K562 (cell line): Measurements from ENCODE around the gene GFOD1. TPM values are rescaled to one million over a fixed set of nuclear protein-coding genes. Genes with fewer than 3 reads are reported as not detected.

Source experiments
- ATAC-seq: fragments of 200-7000 bp; cut with Tn5 transposase; 3 replicates; pipeline ENCODE4 v1.9.1; 2020; ENCODE audit warnings: moderate library complexity
- BruUV-seq: library from RNA; stranded (reverse); fragments of 400-500 nt; replicated peaks from 2 replicates; lab custom pipeline; 2021; lab: Mats Ljungman, UMichigan
- CTCF ChIA-PET: fragments of 300-600 bp; formaldehyde crosslinking; extraction: SDS; loops from one replicate; lab custom pipeline; 2021; ENCODE audit warnings: low intra/inter-chr PET ratio; lab: Yijun Ruan, JAX
- POLR2A ChIA-PET: fragments of 300-600, 350-650 bp; sonication (Branson Sonifier 250); formaldehyde crosslinking; extraction: SDS; loops from one replicate; lab custom pipeline; 2021; ENCODE audit warnings: antibody characterized with exemption, inconsistent platforms; lab: Yijun Ruan, JAX
- DNase-seq, 4 experiments: peaks; one replicate each; pipeline versions ENCODE4 v3.0.0 to v3.0.0-alpha.2; 2011 to 2018; ENCODE audit warnings: low spot score in 3 of 4, mixed read lengths in 3 of 4; ENCODE audit errors: extremely low read depth in 1 of 4
- FAIRE-seq: peaks from 2 replicates; lab custom pipeline; 2011; peaks lifted over from hg19 to GRCh38; lab: Jason Lieb, UNC
- H2AFZ ChIP-seq: 2 replicates; pipeline ENCODE4 v1.6.0; 2011; ENCODE audit warnings: low read depth, low read length, control low read depth, inconsistent platforms
- H3K27ac ChIP-seq: fragments of 200-600 bp; 3 replicates; pipeline ENCODE4 v1.8.0; 2011; ENCODE audit warnings: low read depth, mild to moderate bottlenecking, control low read depth, inconsistent platforms, low read length, moderate library complexity, mixed read lengths; ENCODE audit errors: extremely low read depth
- H3K27me3 ChIP-seq, 2 experiments: fragments of 300-600 bp in 1 of 2; 2 replicates in 1 of 2; 3 replicates in 1 of 2; pipeline versions ENCODE4 v1.6.0 to v1.8.0; 2011; ENCODE audit warnings: inconsistent platforms in 2 of 2, low read length in 2 of 2, mild to moderate bottlenecking in 1 of 2, mixed read lengths in 1 of 2, moderate library complexity in 1 of 2; ENCODE audit not compliant: control insufficient read depth in 2 of 2, insufficient read depth in 2 of 2
- H3K36me3 ChIP-seq: fragments of 300-600 bp; 3 replicates; pipeline ENCODE4 v1.8.0; 2011; ENCODE audit warnings: mild to moderate bottlenecking, low read length, inconsistent platforms; ENCODE audit not compliant: control insufficient read depth, insufficient read depth
- H3K4me1 ChIP-seq, 2 experiments: fragments of 200-600 bp in 1 of 2; replicated peaks in 1 of 2; 2 replicates in 1 of 2; 3 replicates in 1 of 2; pipeline versions ENCODE4 v1.5.1 to v1.8.0; 2011; ENCODE audit warnings: inconsistent platforms in 2 of 2, low read length in 2 of 2, mild to moderate bottlenecking in 1 of 2, mixed read lengths in 1 of 2, moderate library complexity in 1 of 2; ENCODE audit not compliant: control insufficient read depth in 2 of 2, insufficient read depth in 2 of 2
- H3K4me2 ChIP-seq: 2 replicates; pipeline ENCODE4 v1.6.1; 2011; ENCODE audit warnings: low read length, control low read depth, inconsistent platforms, mixed read lengths; ENCODE audit not compliant: insufficient read depth
- H3K4me3 ChIP-seq: fragments of 200-600 bp; sonication (generic), shearing (Covaris generic); 2 replicates; pipeline ENCODE4 v1.5.1; 2016; ENCODE audit warnings: control low read depth, inconsistent platforms
- H3K79me2 ChIP-seq: fragments of 200-600 bp; 3 replicates; pipeline ENCODE4 v1.8.0; 2011; ENCODE audit warnings: low read length, inconsistent platforms; ENCODE audit not compliant: control insufficient read depth, insufficient read depth
- H3K9ac ChIP-seq, 2 experiments: 2 replicates each; pipeline versions ENCODE4 v1.6.0 to v1.6.1; 2011; ENCODE audit warnings: low read depth in 2 of 2, low read length in 2 of 2, control low read depth in 1 of 2, inconsistent platforms in 1 of 2, mild to moderate bottlenecking in 1 of 2, mixed read lengths in 1 of 2; ENCODE audit not compliant: insufficient read depth in 1 of 2
- H3K9me1 ChIP-seq: one replicate; pipeline ENCODE4 v1.6.0; 2011; ENCODE audit warnings: inconsistent platforms, mild to moderate bottlenecking, low read length, moderate library complexity; ENCODE audit not compliant: control insufficient read depth, insufficient read depth
- H3K9me3 ChIP-seq: replicated peaks from 2 replicates; pipeline ENCODE4 v1.5.1; 2011; ENCODE audit warnings: low read depth, low read length, inconsistent platforms; ENCODE audit not compliant: control insufficient read depth, insufficient read depth
- H4K20me1 ChIP-seq: replicated peaks from 2 replicates; pipeline ENCODE4 v1.6.1; 2011; ENCODE audit warnings: low read length, inconsistent platforms, mixed read lengths; ENCODE audit not compliant: control insufficient read depth, insufficient read depth
- EP300 ChIP-seq: IDR thresholded peaks from 2 replicates; pipeline ENCODE4 v1.6.1; 2012; ENCODE audit warnings: low read length, improper control_type of control experiment
- MCM5 ChIP-seq: fragments of 450-650 bp; IDR thresholded peaks from 2 replicates; pipeline ENCODE4 v1.6.1; 2016; ENCODE audit warnings: low read depth
- RBM25 ChIP-seq: fragments of 200-400 bp; formaldehyde crosslinking; IDR thresholded peaks from 2 replicates; pipeline ENCODE4 v1.6.1; 2018; ENCODE audit warnings: low read length, low read depth, moderate library complexity; ENCODE audit not compliant: severe bottlenecking
- SFPQ ChIP-seq: fragments of 200-400 bp; formaldehyde crosslinking; IDR thresholded peaks from 2 replicates; pipeline ENCODE4 v1.6.1; 2017; ENCODE audit warnings: mild to moderate bottlenecking, low read depth, low read length, moderate library complexity
- ZNF263 ChIP-seq: sonication (generic); formaldehyde crosslinking; IDR thresholded peaks from 2 replicates; pipeline ENCODE4 v1.8.0; 2022; ENCODE audit warnings: mild to moderate bottlenecking, missing genetic modification reagents, borderline replicate concordance
- WGBS: fragments of 100-300 bp; shearing (Covaris generic); methylation state at CpG from one replicate; pipeline ENCODE4 v1.1.6; 2016; ENCODE audit warnings: low coverage, mixed read lengths; ENCODE audit not compliant: insufficient coverage; ENCODE audit errors: missing lambda C conversion rate; 5-methylcytosine and 5-hydroxymethylcytosine counted together
- in situ Hi-C: fragments of 300-500 bp; cut with MboI; formaldehyde crosslinking; loops from 4 replicates; pipeline ENCODE4 v1.15.0; 2018; ENCODE audit warnings: inconsistent platforms, mixed read lengths
- intact Hi-C: fragments of 100-400 bp; cut with micrococcal nuclease; formaldehyde crosslinking; loops from 2 replicates; pipeline ENCODE4 v1.14.2; 2022
- polyA plus RNA-seq, 8 experiments: library from polyadenylated mRNA; depleted of rRNA in 4 of 8; stranded (reverse) in 5 of 8; unstranded in 3 of 8; fragments of >200 nt; fragmentation: Nextera tagmentation in 2 of 8; fragmentation: Illumina TruSeq in 1 of 8; extraction: Ambion mirVana in 2 of 8; extraction: Trizol in 1 of 8; gene quantifications; 2 replicates each; pipeline versions ENCODE4 v1.2.1 to v1.2.3, GENCODE V29; 2011 to 2014; ENCODE audit warnings: inconsistent platforms in 1 of 8, missing spikeins in 1 of 8
- total RNA-seq, 7 experiments: library from RNA; depleted of rRNA in 6 of 7; stranded (reverse); fragments of >200 nt in 6 of 7; fragmentation: Illumina TruSeq in 2 of 7; extraction: Trizol in 2 of 7; gene quantifications; 2 replicates each; pipeline versions ENCODE4 v1.2.1 to v1.2.3, GENCODE V29; 2011 to 2021; ENCODE audit warnings: low replicate concordance in 1 of 7

The GFOD1 gene
- total and polyA plus RNA-seq, 9 of the 15 experiments (the other 6 are each of a cell fraction or from before 2014, with no cell fraction given) = 3.8 to 12.0 (median 8.2) TPM

DNA sequence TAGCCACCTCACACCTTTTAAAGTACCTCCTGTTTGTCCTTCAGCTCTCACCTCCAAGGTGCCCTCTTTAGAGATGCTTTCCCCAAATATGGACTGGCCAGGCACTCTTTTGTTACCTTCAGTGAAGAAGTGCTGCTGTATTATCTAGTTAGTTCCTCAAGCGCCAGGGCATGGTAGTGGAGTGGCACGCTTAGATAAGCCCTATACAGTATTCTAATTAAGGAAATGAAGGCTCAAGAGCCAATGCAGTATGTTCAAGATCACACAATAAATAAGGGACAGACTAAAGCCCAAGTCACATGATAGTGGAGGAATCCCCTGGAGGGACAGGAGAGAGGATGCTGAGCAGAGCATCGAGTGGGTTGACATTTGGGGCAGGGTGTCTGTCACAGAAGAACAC lies 28.5 kb upstream of the GFOD1 start:
- in situ Hi-C loops = no loop called here
- CTCF ChIA-PET = no interaction called here

More for the DNA sequence above, 28.5 kb upstream of the GFOD1 start:
- Histone ChIP-seq H3K9me1 (no peaks in the 10 kb centered on the region), H4K20me1 (no peaks in the 10 kb centered on the region), H3K9me3 (0 out of 2 replicates have a peak, but pooled peaks cover 2% of the 10 kb centered on the region), H3K9ac (no peak overlapping the region), H3K79me2 (no peaks in the 10 kb centered on the region), H3K27ac (no peak overlapping the region), H2AFZ (no peak overlapping the region), H3K36me3 (no peaks in the 10 kb centered on the region), H3K4me1 (peaks cover 0 to 4% of the 10 kb centered on the region in 2 experiments; a peak in 1 of 5 replicates), H3K4me3 (no peak overlapping the region), H3K27me3 (peaks cover 30 to 38% of the 10 kb centered on the region in 2 experiments), H3K4me2 (no peak overlapping the region)
- BruUV-seq = no TSS peak
- FAIRE-seq (no peak), DNase-seq (no peak), ATAC-seq (no peak)
- intact Hi-C loops = no loop called here
- TF ChIP-seq MCM5 (no peak), ZNF263 (CRISPR knock-in tag) (no peak), EP300 (no peak), RBM25 (no peak), SFPQ (no peak)
- 8% methylated on average over 3 of the region's 3 CpGs for WGBS
- POLR2A ChIA-PET = interaction anchor here (0.7 kb wide), 1 partner anchor 297 kb away, joined by 3 read pairs; no protein-coding TSS in a partner anchor
